Measurements from ENCODE around the gene ABHD18. TPM values are rescaled to one million over a fixed set of nuclear protein-coding genes. Genes with fewer than 3 reads are reported as not detected.
"Not testable (repeated sequence)": the region's sequence is repeated elsewhere in the genome, so short reads cannot be mapped to it uniquely, and the experiment has no call there.

ABHD18 gene
- total RNA-seq, 1 experiment from 2014 or later = 10.1 TPM

GRCh38 chr4:127936974-127937373 is 28.2 kb upstream of the ABHD18 start:
- Histone ChIP-seq H3K27me3 (replicated peaks; ENCODE audit: insufficient read depth, low read depth, low read length, poor library complexity) (no peaks in the 10 kb centered on the region), H3K4me3 (ENCODE audit: low read depth, low read length, poor library complexity, severe bottlenecking) (no peak overlapping the region), H3K36me3 (ENCODE audit: insufficient read depth, low read length, poor library complexity, severe bottlenecking) (no peaks in the 10 kb centered on the region), H3K9me3 (ENCODE audit: low read depth, low read length, poor library complexity, severe bottlenecking) (no peaks in the 10 kb centered on the region), H3K4me1 (ENCODE audit: insufficient read depth, low read length, poor library complexity, severe bottlenecking) (no peaks in the 10 kb centered on the region), H3K27ac (ENCODE audit: low read depth, low read length, poor library complexity, severe bottlenecking) (no peak overlapping the region)
- DNase-seq (ENCODE audit: low spot score) = no peak
- CTCF ChIA-PET = no interaction called here
- intact Hi-C loops (cut with micrococcal nuclease; ENCODE audit: unreplicated experiment) = no loop called here
- BruUV-seq (replicated peaks) = no TSS peak
- TF ChIP-seq, protein P1, sequence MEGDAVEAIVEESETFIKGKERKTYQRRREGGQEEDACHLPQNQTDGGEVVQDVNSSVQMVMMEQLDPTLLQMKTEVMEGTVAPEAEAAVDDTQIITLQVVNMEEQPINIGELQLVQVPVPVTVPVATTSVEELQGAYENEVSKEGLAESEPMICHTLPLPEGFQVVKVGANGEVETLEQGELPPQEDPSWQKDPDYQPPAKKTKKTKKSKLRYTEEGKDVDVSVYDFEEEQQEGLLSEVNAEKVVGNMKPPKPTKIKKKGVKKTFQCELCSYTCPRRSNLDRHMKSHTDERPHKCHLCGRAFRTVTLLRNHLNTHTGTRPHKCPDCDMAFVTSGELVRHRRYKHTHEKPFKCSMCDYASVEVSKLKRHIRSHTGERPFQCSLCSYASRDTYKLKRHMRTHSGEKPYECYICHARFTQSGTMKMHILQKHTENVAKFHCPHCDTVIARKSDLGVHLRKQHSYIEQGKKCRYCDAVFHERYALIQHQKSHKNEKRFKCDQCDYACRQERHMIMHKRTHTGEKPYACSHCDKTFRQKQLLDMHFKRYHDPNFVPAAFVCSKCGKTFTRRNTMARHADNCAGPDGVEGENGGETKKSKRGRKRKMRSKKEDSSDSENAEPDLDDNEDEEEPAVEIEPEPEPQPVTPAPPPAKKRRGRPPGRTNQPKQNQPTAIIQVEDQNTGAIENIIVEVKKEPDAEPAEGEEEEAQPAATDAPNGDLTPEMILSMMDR (conservative IDR thresholded peaks at IDR 0.05; ENCODE audit: low read depth, low read length) = no peak
- no peak for TF ChIP-seq EZH2 (IDR thresholded peaks at IDR 0.05; ENCODE audit: borderline replicate concordance, low read depth, low read length, poor library complexity, severe bottlenecking)
- POLR2A ChIA-PET (ENCODE audit: low non-redundant PET) = no interaction called here

GRCh38 chr4:127957105-127957504 is 8.1 kb upstream of the ABHD18 start:
- ChIA-PET POLR2A (ENCODE audit: low non-redundant PET) (no interaction called here), CTCF (no interaction called here)
- no peak overlapping the region for H3K4me3 ChIP-seq (ENCODE audit: low read depth, low read length, poor library complexity, severe bottlenecking)
- no peak for TF ChIP-seq EZH2 (IDR thresholded peaks at IDR 0.05; ENCODE audit: borderline replicate concordance, low read depth, low read length, poor library complexity, severe bottlenecking)
- TF ChIP-seq, protein P1 (conservative IDR thresholded peaks at IDR 0.05; ENCODE audit: low read depth, low read length) = no peak
- no peak for DNase-seq (ENCODE audit: low spot score)
- no peak overlapping the region for H3K27ac ChIP-seq (ENCODE audit: low read depth, low read length, poor library complexity, severe bottlenecking)
- H3K36me3 ChIP-seq (ENCODE audit: insufficient read depth, low read length, poor library complexity, severe bottlenecking) = no peaks in the 10 kb centered on the region
- intact Hi-C loops (cut with micrococcal nuclease; ENCODE audit: unreplicated experiment) = no loop called here
- BruUV-seq (replicated peaks) = no TSS peak
- H3K9me3 ChIP-seq (ENCODE audit: low read depth, low read length, poor library complexity, severe bottlenecking) = no peaks in the 10 kb centered on the region
- H3K27me3 ChIP-seq (replicated peaks; ENCODE audit: insufficient read depth, low read depth, low read length, poor library complexity) = no peaks in the 10 kb centered on the region
- H3K4me1 ChIP-seq (ENCODE audit: insufficient read depth, low read length, poor library complexity, severe bottlenecking) = no peaks in the 10 kb centered on the region

- Histone ChIP-seq H3K36me3 (ENCODE audit: insufficient read depth, low read length, poor library complexity, severe bottlenecking) (no peaks in the 10 kb centered on the region), H3K4me3 (ENCODE audit: low read depth, low read length, poor library complexity, severe bottlenecking) (no peak overlapping the region), H3K9me3 (ENCODE audit: low read depth, low read length, poor library complexity, severe bottlenecking) (no peaks in the 10 kb centered on the region), H3K27ac (ENCODE audit: low read depth, low read length, poor library complexity, severe bottlenecking) (no peak overlapping the region), H3K27me3 (replicated peaks; ENCODE audit: insufficient read depth, low read depth, low read length, poor library complexity) (no peaks in the 10 kb centered on the region), H3K4me1 (ENCODE audit: insufficient read depth, low read length, poor library complexity, severe bottlenecking) (no peaks in the 10 kb centered on the region)
- TF ChIP-seq, protein P1 (conservative IDR thresholded peaks at IDR 0.05; ENCODE audit: low read depth, low read length) = no peak
- no peak for TF ChIP-seq EZH2 (IDR thresholded peaks at IDR 0.05; ENCODE audit: borderline replicate concordance, low read depth, low read length, poor library complexity, severe bottlenecking)
- POLR2A ChIA-PET (ENCODE audit: low non-redundant PET) = no interaction called here
- intact Hi-C loops (cut with micrococcal nuclease; ENCODE audit: unreplicated experiment) = no loop called here
- BruUV-seq (replicated peaks) = no TSS peak
- CTCF ChIA-PET = no interaction called here
- DNase-seq (ENCODE audit: low spot score) = no peak
Measured at GRCh38 chr4:127959794-127960193, 5.4 kb upstream of the ABHD18 start.

- H3K27ac ChIP-seq (ENCODE audit: low read depth, low read length, poor library complexity, severe bottlenecking); POLR2A ChIA-PET (ENCODE audit: low non-redundant PET); H3K4me1 ChIP-seq (ENCODE audit: insufficient read depth, low read length, poor library complexity, severe bottlenecking); H3K9me3 ChIP-seq (ENCODE audit: low read depth, low read length, poor library complexity, severe bottlenecking); BruUV-seq (replicated peaks); intact Hi-C loops (cut with micrococcal nuclease; ENCODE audit: unreplicated experiment); DNase-seq (ENCODE audit: low spot score); CTCF ChIA-PET; H3K27me3 ChIP-seq (replicated peaks; ENCODE audit: insufficient read depth, low read depth, low read length, poor library complexity); H3K36me3 ChIP-seq (ENCODE audit: insufficient read depth, low read length, poor library complexity, severe bottlenecking): not testable (repeated sequence)
- peak overlapping the region; percentile 76 for H3K4me3 ChIP-seq (ENCODE audit: low read depth, low read length, poor library complexity, severe bottlenecking)
Measured at GRCh38 chr4:127963633-127964398, 1.4 kb upstream of the ABHD18 start.

GRCh38 chr4:127964426-127965061 is 662 bp upstream of the ABHD18 start:
- BruUV-seq (replicated peaks); intact Hi-C loops (cut with micrococcal nuclease; ENCODE audit: unreplicated experiment); POLR2A ChIA-PET (ENCODE audit: low non-redundant PET); H3K4me1 ChIP-seq (ENCODE audit: insufficient read depth, low read length, poor library complexity, severe bottlenecking); H3K9me3 ChIP-seq (ENCODE audit: low read depth, low read length, poor library complexity, severe bottlenecking); H3K36me3 ChIP-seq (ENCODE audit: insufficient read depth, low read length, poor library complexity, severe bottlenecking); CTCF ChIA-PET; H3K27me3 ChIP-seq (replicated peaks; ENCODE audit: insufficient read depth, low read depth, low read length, poor library complexity); DNase-seq (ENCODE audit: low spot score): not testable (repeated sequence)
- Histone ChIP-seq H3K4me3 (ENCODE audit: low read depth, low read length, poor library complexity, severe bottlenecking) (peak overlapping the region; percentile 76), H3K27ac (ENCODE audit: low read depth, low read length, poor library complexity, severe bottlenecking) (peak overlapping the region; percentile 86)

Measured in A673 (cell line).